H1 (cell line): ENCODE data around the gene PSMD3. TPM values are rescaled to one million over a fixed set of nuclear protein-coding genes. Genes with fewer than 3 reads are reported as not detected.

Experiments
- CTCF ChIA-PET: fragments of 300-600 bp; sonication (Branson Sonifier 250); formaldehyde crosslinking; loops from one replicate; lab custom pipeline; 2021; ENCODE audit not compliant: partially characterized antibody; lab: Charles Lee
- POLR2A ChIA-PET: fragments of 300-600 bp; sonication (Branson Sonifier 250); formaldehyde crosslinking; loops from one replicate; lab custom pipeline; 2021; ENCODE audit warnings: inconsistent platforms; ENCODE audit not compliant: partially characterized antibody; lab: Charles Lee
- DNase-seq, 2 experiments: peaks; one replicate each; pipeline versions ENCODE4 v3.0.0 to v3.0.0-alpha.2; 2010 to 2022; ENCODE audit warnings: low spot score in 2 of 2, low read depth in 1 of 2, mixed read lengths in 1 of 2
- FAIRE-seq: peaks from 2 replicates; lab custom pipeline; 2011; peaks lifted over from hg19 to GRCh38; lab: Jason Lieb, UNC
- H2AFZ ChIP-seq: 2 replicates; pipeline ENCODE4 v1.8.1; 2012; ENCODE audit warnings: low read length, inconsistent platforms
- H2AK5ac ChIP-seq: 2 replicates; pipeline ENCODE4 v1.6.1; 2013; ENCODE audit warnings: low read depth, low read length
- H2BK120ac ChIP-seq: replicated peaks from 2 replicates; pipeline ENCODE3; 2013; ENCODE audit warnings: low read depth, low read length, inconsistent platforms
- H2BK12ac ChIP-seq: 2 replicates; pipeline ENCODE4 v1.6.1; 2013; ENCODE audit warnings: low read depth, low read length
- H2BK15ac ChIP-seq: 2 replicates; pipeline ENCODE4 v1.6.1; 2013; ENCODE audit warnings: low read length
- H2BK20ac ChIP-seq: 2 replicates; pipeline ENCODE4 v1.6.1; 2013; ENCODE audit warnings: low read length
- H2BK5ac ChIP-seq: 2 replicates; pipeline ENCODE4 v1.6.1; 2013; ENCODE audit warnings: low read depth, low read length
- H3K14ac ChIP-seq: 2 replicates; pipeline ENCODE4 v1.6.1; 2013; ENCODE audit warnings: inconsistent platforms; ENCODE audit not compliant: insufficient read length
- H3K18ac ChIP-seq: 2 replicates; pipeline ENCODE4 v1.6.1; 2013; ENCODE audit warnings: low read length; ENCODE audit errors: extremely low read depth
- H3K23ac ChIP-seq: 2 replicates; pipeline ENCODE4 v1.6.1; 2013; ENCODE audit warnings: inconsistent platforms; ENCODE audit not compliant: insufficient read length
- H3K23me2 ChIP-seq: 2 replicates; pipeline ENCODE4 v1.6.1; 2013; ENCODE audit warnings: low read depth, low read length
- H3K27ac ChIP-seq: 2 replicates; pipeline ENCODE4 v1.6.1; 2011; ENCODE audit warnings: low read depth, low read length, inconsistent platforms
- H3K27me3 ChIP-seq, 4 experiments: replicated peaks in 1 of 4; 1 replicate in 1 of 4; 2 replicates in 3 of 4; pipeline versions ENCODE4 v1.6.1 to v1.8.1; 2011 to 2013; ENCODE audit warnings: low read length in 3 of 4, mild to moderate bottlenecking in 3 of 4, inconsistent platforms in 2 of 4, mixed read lengths in 2 of 4, moderate library complexity in 1 of 4; ENCODE audit not compliant: control insufficient read depth in 3 of 4, insufficient read depth in 3 of 4; ENCODE audit errors: extremely low read depth in 1 of 4
- H3K36me3 ChIP-seq, 4 experiments: 2 replicates each; pipeline versions ENCODE4 v1.6.1 to v1.8.1; 2011 to 2013; ENCODE audit warnings: mild to moderate bottlenecking in 4 of 4, low read length in 3 of 4, moderate library complexity in 2 of 4, control low read depth in 1 of 4, inconsistent platforms in 1 of 4; ENCODE audit not compliant: insufficient read depth in 4 of 4, control insufficient read depth in 2 of 4
- H3K4ac ChIP-seq: replicated peaks from 2 replicates; pipeline ENCODE3; 2013; ENCODE audit warnings: low read length, low read depth, mixed read lengths, inconsistent platforms; ENCODE audit not compliant: insufficient read length
- H3K4me1 ChIP-seq, 4 experiments: replicated peaks in 1 of 4; 1 replicate in 1 of 4; 2 replicates in 3 of 4; pipeline versions ENCODE4 v1.6.1 to v1.8.1; 2011 to 2013; ENCODE audit warnings: low read length in 3 of 4, inconsistent platforms in 2 of 4, mixed read lengths in 1 of 4; ENCODE audit not compliant: insufficient read depth in 4 of 4, control insufficient read depth in 3 of 4
- H3K4me2 ChIP-seq, 2 experiments: 2 replicates each; pipeline versions ENCODE4 v1.6.1 to v1.8.1; 2011 to 2013; ENCODE audit warnings: low read depth in 2 of 2, low read length in 2 of 2, control low read depth in 1 of 2, inconsistent platforms in 1 of 2, mild to moderate bottlenecking in 1 of 2; ENCODE audit not compliant: insufficient read depth in 1 of 2
- H3K4me3 ChIP-seq, 4 experiments: fragments of 200-600, 300-600 bp in 1 of 4; sonication (generic), shearing (Covaris generic), sonication (Bioruptor Twin) in 1 of 4; 2 replicates each; pipeline versions ENCODE4 v1.5.1 to v1.8.1; 2011 to 2016; ENCODE audit warnings: low read length in 4 of 4, low read depth in 3 of 4, control low read depth in 2 of 4, inconsistent platforms in 2 of 4, mild to moderate bottlenecking in 2 of 4, mixed read lengths in 1 of 4, moderate library complexity in 1 of 4; ENCODE audit not compliant: insufficient read depth in 2 of 4; ENCODE audit errors: extremely low read depth in 1 of 4
- H3K56ac ChIP-seq: replicated peaks from 2 replicates; pipeline ENCODE3; 2013; ENCODE audit warnings: low read depth, mild to moderate bottlenecking, mixed read lengths, low read length, inconsistent platforms; ENCODE audit not compliant: insufficient read length
- H3K79me1 ChIP-seq: 2 replicates; pipeline ENCODE4 v1.6.1; 2013; ENCODE audit warnings: low read depth, low read length, control low read depth
- H3K79me2 ChIP-seq, 2 experiments: 2 replicates each; pipeline versions ENCODE4 v1.6.1 to v1.8.1; 2012 to 2013; ENCODE audit warnings: low read length in 2 of 2, mild to moderate bottlenecking in 2 of 2, inconsistent platforms in 1 of 2; ENCODE audit not compliant: insufficient read depth in 2 of 2, control insufficient read depth in 1 of 2
- H3K9ac ChIP-seq, 4 experiments: replicated peaks in 1 of 4; 1 replicate in 1 of 4; 2 replicates in 3 of 4; pipeline versions ENCODE4 v1.6.1 to v1.8.1; 2011 to 2013; ENCODE audit warnings: low read depth in 3 of 4, low read length in 3 of 4, control low read depth in 2 of 4, mild to moderate bottlenecking in 2 of 4, moderate library complexity in 2 of 4, inconsistent platforms in 1 of 4; ENCODE audit errors: extremely low read depth in 1 of 4
- H3K9me3 ChIP-seq, 2 experiments: 2 replicates each; pipeline versions ENCODE4 v1.6.1 to v1.8.1; 2012 to 2013; ENCODE audit warnings: mild to moderate bottlenecking in 2 of 2, moderate library complexity in 2 of 2, control low read depth in 1 of 2, inconsistent platforms in 1 of 2, low read depth in 1 of 2, low read length in 1 of 2, mixed read lengths in 1 of 2; ENCODE audit not compliant: insufficient read depth in 2 of 2
- H4K20me1 ChIP-seq, 2 experiments: replicated peaks in 1 of 2; 2 replicates each; pipeline versions ENCODE3 to v1.8.1; 2011 to 2013; ENCODE audit warnings: inconsistent platforms in 2 of 2, low read length in 2 of 2, mild to moderate bottlenecking in 1 of 2; ENCODE audit not compliant: insufficient read depth in 2 of 2, control insufficient read depth in 1 of 2
- H4K5ac ChIP-seq: 2 replicates; pipeline ENCODE4 v1.6.1; 2013; ENCODE audit warnings: low read length, low read depth, mixed read lengths, inconsistent platforms; ENCODE audit not compliant: insufficient read length
- H4K8ac ChIP-seq: 2 replicates; pipeline ENCODE4 v1.8.0; 2013; ENCODE audit warnings: mild to moderate bottlenecking, moderate library complexity, low read length, inconsistent platforms; ENCODE audit not compliant: insufficient read depth; ENCODE audit errors: extremely low read depth
- H4K91ac ChIP-seq: replicated peaks from 2 replicates; pipeline ENCODE3; 2013; ENCODE audit warnings: low read length, mixed read lengths, inconsistent platforms; ENCODE audit not compliant: insufficient read length
- CHD2 ChIP-seq: IDR thresholded peaks from 2 replicates; pipeline ENCODE4 v1.6.1; 2012; ENCODE audit warnings: low read length, improper control_type of control experiment
- FOSL1 ChIP-seq: IDR thresholded peaks from 2 replicates; pipeline ENCODE4 v1.6.1; 2011; ENCODE audit warnings: mild to moderate bottlenecking, low read depth, low read length, moderate library complexity; ENCODE audit not compliant: insufficient read depth
- NANOG ChIP-seq: IDR thresholded peaks from 2 replicates; pipeline ENCODE4 v1.6.1; 2011; ENCODE audit warnings: low read length, low read depth, mild to moderate bottlenecking, inconsistent platforms; ENCODE audit not compliant: insufficient read depth, poor library complexity, severe bottlenecking
- NRF1 ChIP-seq: IDR thresholded peaks from 2 replicates; pipeline ENCODE4 v1.6.1; 2011; ENCODE audit warnings: mild to moderate bottlenecking, low read depth, low read length, improper control_type of control experiment
- POLR2A ChIP-seq, 2 experiments: IDR thresholded peaks; 1 replicate in 1 of 2; 2 replicates in 1 of 2; pipeline ENCODE4 v1.6.1; 2011; ENCODE audit warnings: low read depth in 2 of 2, low read length in 2 of 2, mild to moderate bottlenecking in 2 of 2; ENCODE audit errors: control extremely low read depth in 1 of 2
- POU5F1 ChIP-seq: IDR thresholded peaks from 2 replicates; pipeline ENCODE4 v1.6.1; 2011; ENCODE audit warnings: low read depth, mild to moderate bottlenecking, low read length, moderate library complexity
- RAD21 ChIP-seq, 2 experiments: IDR thresholded peaks in 1 of 2; conservative IDR thresholded peaks in 1 of 2; 2 replicates each; pipeline ENCODE4 v1.6.1; 2011; ENCODE audit warnings: low read depth in 2 of 2, low read length in 2 of 2, improper control_type of control experiment in 1 of 2, inconsistent platforms in 1 of 2, mild to moderate bottlenecking in 1 of 2, moderate library complexity in 1 of 2
- RBBP5 ChIP-seq: IDR thresholded peaks from 2 replicates; pipeline ENCODE4 v1.7.1; 2012; ENCODE audit warnings: low read depth, mild to moderate bottlenecking, inconsistent platforms, low read length, moderate library complexity, borderline replicate concordance
- SP1 ChIP-seq: IDR thresholded peaks from 2 replicates; pipeline ENCODE4 v1.6.1; 2011; ENCODE audit warnings: low read depth, low read length
- TBP ChIP-seq: IDR thresholded peaks from 2 replicates; pipeline ENCODE4 v1.6.1; 2011; ENCODE audit warnings: low read depth, low read length, improper control_type of control experiment
- WGBS, 2 experiments: shearing (Covaris generic) in 1 of 2; methylation state at CpG; one replicate each; pipeline versions ENCODE4 v1.1.6 to v1.1.7; 2013 to 2015; ENCODE audit warnings: low lambda C conversion rate in 2 of 2, mixed read lengths in 2 of 2, inconsistent platforms in 1 of 2, low coverage in 1 of 2, missing lambda C conversion rate in 1 of 2; ENCODE audit not compliant: insufficient replicate concordance in 2 of 2, insufficient coverage in 1 of 2, insufficient read length in 1 of 2; ENCODE audit errors: extremely low coverage in 1 of 2, missing lambda C conversion rate in 1 of 2; 5-methylcytosine and 5-hydroxymethylcytosine counted together
- polyA plus RNA-seq, 7 experiments: library from polyadenylated mRNA; depleted of rRNA in 3 of 7; stranded (reverse) in 5 of 7; unstranded in 2 of 7; fragments of >200 nt in 5 of 7; fragments of 200-250 nt in 2 of 7; gene quantifications; 1 replicate in 5 of 7; 2 replicates in 1 of 7; 4 replicates in 1 of 7; pipeline versions ENCODE4 v1.2.1 to v1.2.3, GENCODE V29; 2011 to 2013; ENCODE audit warnings: missing spikeins in 2 of 7, mixed read lengths in 2 of 7
- total RNA-seq: library from RNA; stranded (reverse); fragmentation: NEBNext Ultra II Directional; extraction: Animal tissue kit (Norgen Biotek cat#: 25700); gene quantifications from 2 replicates; pipeline ENCODE4 v1.2.1, GENCODE V29; 2021
- TF ChIP-seq, protein P1 (sequence below): IDR thresholded peaks from 2 replicates; pipeline ENCODE4 v1.6.1; 2012; ENCODE audit warnings: low read length, inconsistent platforms

Gene PSMD3
- total and polyA plus RNA-seq, 2 of the 8 experiments (the other 6 are each of a cell fraction or from before 2014, with no cell fraction given): 151 to 198 TPM

DNA sequence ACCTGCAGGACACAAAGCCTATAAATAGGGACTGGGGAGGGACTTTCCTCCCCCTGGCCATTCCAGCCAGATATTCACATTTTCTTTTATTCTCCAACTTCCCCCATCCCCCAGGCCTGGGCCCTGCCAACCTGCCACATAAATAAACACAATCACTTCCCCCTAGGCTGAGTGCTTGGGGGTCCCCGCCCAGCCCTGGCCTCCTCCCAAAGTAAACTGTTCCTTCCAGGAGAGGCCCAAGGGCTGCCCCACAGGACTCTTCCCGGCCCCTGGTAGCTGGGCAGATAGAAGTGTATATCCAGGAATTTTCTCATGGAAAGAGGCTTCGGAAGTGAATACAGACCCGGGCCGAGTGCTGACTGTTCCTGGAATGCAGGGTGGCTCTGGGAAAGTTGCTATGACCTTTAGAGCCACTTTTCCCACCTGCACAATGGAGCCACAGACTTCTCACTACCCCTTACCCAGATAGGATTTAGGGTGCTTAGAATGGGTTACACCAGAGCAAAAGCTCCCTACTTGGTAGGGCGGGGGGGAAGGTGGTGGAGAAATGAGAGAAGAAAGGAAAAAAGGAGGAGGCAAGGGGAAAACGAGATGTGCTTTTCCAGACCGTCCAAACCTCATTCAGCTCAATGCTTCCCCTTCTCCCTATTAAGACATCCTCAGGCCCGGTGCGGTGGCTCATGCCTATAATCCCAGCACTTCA lies 43.1 kb downstream of the PSMD3 start:
- no peak for FAIRE-seq
- H2BK5ac ChIP-seq: no peak overlapping the region
- H3K4me2 ChIP-seq: no peak overlapping the region
- ChIA-PET CTCF (interaction anchor here (1.0 to 29.7 kb wide), 4 partner anchors 12 to 66 kb away, joined by 4 to 876 read pairs (median 250); partner anchors contain the start of genes CSF3, MED24 and THRA), POLR2A (interaction anchor here (4.8 kb wide), 1 partner anchor 7 kb away, joined by 42 read pairs; the partner anchor contains the start of gene CSF3)
- no peaks in the 10 kb centered on the region for H3K79me2 ChIP-seq
- H3K23ac ChIP-seq: no peak overlapping the region
- no peak overlapping the region for H2BK15ac ChIP-seq
- no peak overlapping the region for H4K91ac ChIP-seq
- no peak overlapping the region for H2AK5ac ChIP-seq
- H2BK12ac ChIP-seq: no peak overlapping the region
- H3K18ac ChIP-seq: no peak overlapping the region
- H3K9me3 ChIP-seq: no peaks in the 10 kb centered on the region
- no peaks in the 10 kb centered on the region for H3K27me3 ChIP-seq
- DNase-seq: no peak
- H3K27ac ChIP-seq: no peak overlapping the region
- no peak overlapping the region for H2AFZ ChIP-seq
- no peak overlapping the region for H3K4me3 ChIP-seq
- no peaks in the 10 kb centered on the region; the same call in 1 of the 2 replicates for H3K23me2 ChIP-seq
- peaks cover 0 to 2% of the 10 kb centered on the region in 2 experiments for H4K20me1 ChIP-seq
- WGBS, 2 experiments: 92% methylated on average over 10 of the region's 10 CpGs; no CpG with 5 or more reads in 1 of the 2 experiments
- no peaks in the 10 kb centered on the region for H3K79me1 ChIP-seq
- no peak overlapping the region for H4K8ac ChIP-seq
- H3K14ac ChIP-seq: no peak overlapping the region
- H2BK120ac ChIP-seq: no peak overlapping the region
- no peak overlapping the region for H4K5ac ChIP-seq
- H3K9ac ChIP-seq: no peak overlapping the region
- H3K4ac ChIP-seq: no peak overlapping the region
- H2BK20ac ChIP-seq: no peak overlapping the region
- peaks cover 0 to 11% (median 8%) of the 10 kb centered on the region in 4 experiments; a peak in 6 of 7 replicates for H3K4me1 ChIP-seq
- H3K56ac ChIP-seq: no peak overlapping the region
- H3K36me3 ChIP-seq: peaks cover 14 to 34% (median 29%) of the 10 kb centered on the region in 4 experiments
- TF ChIP-seq NANOG (no peak), CHD2 (no peak), FOSL1 (no peak), POU5F1 (no peak), NRF1 (no peak), POLR2A (IDR thresholded peaks at IDR 0.05; ENCODE audit: control extremely low read depth in 1 of 2, low read depth in 2 of 2, low read length in 2 of 2) (no peak), SP1 (no peak), RAD21 (IDR thresholded peaks at IDR 0.05 in 1 of 2, conservative IDR thresholded peaks at IDR 0.05 in 1 of 2; ENCODE audit: low read depth in 2 of 2, low read length in 2 of 2) (no peak), RBBP5 (no peak), TBP (no peak)
- TF ChIP-seq, protein P1, sequence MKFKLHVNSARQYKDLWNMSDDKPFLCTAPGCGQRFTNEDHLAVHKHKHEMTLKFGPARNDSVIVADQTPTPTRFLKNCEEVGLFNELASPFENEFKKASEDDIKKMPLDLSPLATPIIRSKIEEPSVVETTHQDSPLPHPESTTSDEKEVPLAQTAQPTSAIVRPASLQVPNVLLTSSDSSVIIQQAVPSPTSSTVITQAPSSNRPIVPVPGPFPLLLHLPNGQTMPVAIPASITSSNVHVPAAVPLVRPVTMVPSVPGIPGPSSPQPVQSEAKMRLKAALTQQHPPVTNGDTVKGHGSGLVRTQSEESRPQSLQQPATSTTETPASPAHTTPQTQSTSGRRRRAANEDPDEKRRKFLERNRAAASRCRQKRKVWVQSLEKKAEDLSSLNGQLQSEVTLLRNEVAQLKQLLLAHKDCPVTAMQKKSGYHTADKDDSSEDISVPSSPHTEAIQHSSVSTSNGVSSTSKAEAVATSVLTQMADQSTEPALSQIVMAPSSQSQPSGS: no peak
